H9 (cell line): Measurements from ENCODE around the gene BNC1. TPM values are rescaled to one million over a fixed set of nuclear protein-coding genes. Genes with fewer than 3 reads are reported as not detected.
"Not testable (repeated sequence)": the region's sequence is repeated elsewhere in the genome, so short reads cannot be mapped to it uniquely, and the experiment has no call there.

ENCODE experiments used
- DNase-seq: peaks from one replicate; pipeline ENCODE4 v3.0.0-alpha.2; 2017
- H2AFZ ChIP-seq: one replicate; pipeline ENCODE4 v1.6.1; 2013; ENCODE audit warnings: mild to moderate bottlenecking, low read length, control low read depth, moderate library complexity
- H2AK5ac ChIP-seq: 2 replicates; pipeline ENCODE4 v1.6.1; 2013; ENCODE audit warnings: low read length, control low read depth, mixed read lengths; ENCODE audit not compliant: insufficient read length
- H2BK120ac ChIP-seq: one replicate; pipeline ENCODE4 v1.6.1; 2013; ENCODE audit warnings: low read depth, mild to moderate bottlenecking, low read length, control low read depth, inconsistent platforms; ENCODE audit not compliant: poor library complexity, severe bottlenecking
- H2BK12ac ChIP-seq: 2 replicates; pipeline ENCODE4 v1.6.1; 2013; ENCODE audit warnings: low read length, control low read depth, mixed read lengths, low read depth; ENCODE audit not compliant: insufficient read length
- H2BK15ac ChIP-seq: 2 replicates; pipeline ENCODE4 v1.6.1; 2013; ENCODE audit warnings: low read depth, low read length, control low read depth
- H2BK20ac ChIP-seq: one replicate; pipeline ENCODE4 v1.6.1; 2013; ENCODE audit warnings: low read depth, mild to moderate bottlenecking, low read length, control low read depth, inconsistent platforms; ENCODE audit not compliant: poor library complexity, severe bottlenecking
- H2BK5ac ChIP-seq: 2 replicates; pipeline ENCODE4 v1.6.1; 2013; ENCODE audit warnings: low read length, control low read depth, mixed read lengths; ENCODE audit not compliant: insufficient read length
- H3K14ac ChIP-seq: 2 replicates; pipeline ENCODE4 v1.6.1; 2013; ENCODE audit warnings: low read length, control low read depth; ENCODE audit not compliant: insufficient read depth
- H3K18ac ChIP-seq: 2 replicates; pipeline ENCODE4 v1.6.1; 2013; ENCODE audit warnings: low read depth, mild to moderate bottlenecking, mixed read lengths, low read length, control low read depth; ENCODE audit not compliant: insufficient read length
- H3K23ac ChIP-seq: 2 replicates; pipeline ENCODE4 v1.6.1; 2013; ENCODE audit warnings: low read length, control low read depth, mixed read lengths, low read depth; ENCODE audit not compliant: insufficient read length
- H3K23me2 ChIP-seq: 2 replicates; pipeline ENCODE4 v1.6.1; 2013; ENCODE audit warnings: low read depth, mild to moderate bottlenecking, mixed read lengths, low read length, control low read depth; ENCODE audit not compliant: insufficient read length, poor library complexity, severe bottlenecking
- H3K27ac ChIP-seq: 2 replicates; pipeline ENCODE4 v1.5.1; 2013; ENCODE audit warnings: low read length, control low read depth, mixed read lengths, low read depth; ENCODE audit not compliant: insufficient read length
- H3K27me3 ChIP-seq: 2 replicates; pipeline ENCODE4 v1.6.1; 2013; ENCODE audit warnings: low read length, control low read depth, inconsistent platforms; ENCODE audit not compliant: insufficient read depth
- H3K4ac ChIP-seq: 2 replicates; pipeline ENCODE4 v1.6.1; 2013; ENCODE audit warnings: low read depth, mild to moderate bottlenecking, control low read depth, inconsistent platforms, low read length, moderate library complexity
- H3K4me1 ChIP-seq: 2 replicates; pipeline ENCODE4 v1.6.1; 2013; ENCODE audit warnings: low read length, control low read depth, inconsistent platforms; ENCODE audit not compliant: insufficient read depth
- H3K4me2 ChIP-seq: 2 replicates; pipeline ENCODE4 v1.6.1; 2013; ENCODE audit warnings: low read length, control low read depth, mixed read lengths; ENCODE audit not compliant: insufficient read length, insufficient read depth
- H3K56ac ChIP-seq: 2 replicates; pipeline ENCODE4 v1.6.1; 2013; ENCODE audit warnings: low read depth, mild to moderate bottlenecking, mixed read lengths, low read length, control low read depth; ENCODE audit not compliant: insufficient read length
- H3K79me1 ChIP-seq: 2 replicates; pipeline ENCODE4 v1.6.1; 2013; ENCODE audit warnings: low read depth, mild to moderate bottlenecking, moderate library complexity, low read length, control low read depth, inconsistent platforms; ENCODE audit not compliant: insufficient read depth, poor library complexity, severe bottlenecking
- H3K79me2 ChIP-seq: 2 replicates; pipeline ENCODE4 v1.6.1; 2013; ENCODE audit warnings: low read length, control low read depth, inconsistent platforms; ENCODE audit not compliant: insufficient read depth
- H3K9ac ChIP-seq: 2 replicates; pipeline ENCODE4 v1.6.1; 2013; ENCODE audit warnings: low read length, control low read depth, mixed read lengths; ENCODE audit not compliant: insufficient read length; ENCODE audit errors: extremely low read depth
- H3K9me3 ChIP-seq: one replicate; pipeline ENCODE4 v1.6.1; 2013; ENCODE audit warnings: low read depth, low read length, inconsistent platforms; ENCODE audit not compliant: control insufficient read depth
- H3T11ph ChIP-seq: one replicate; pipeline ENCODE4 v1.6.1; 2013; ENCODE audit warnings: mild to moderate bottlenecking, low read length, control low read depth, inconsistent platforms
- H4K20me1 ChIP-seq: one replicate; pipeline ENCODE4 v1.6.1; 2013; ENCODE audit not compliant: control insufficient read depth, insufficient read length, insufficient read depth
- H4K5ac ChIP-seq: 2 replicates; pipeline ENCODE4 v1.6.1; 2013; ENCODE audit warnings: low read depth, mild to moderate bottlenecking, mixed read lengths, low read length, control low read depth; ENCODE audit not compliant: insufficient read length
- H4K8ac ChIP-seq: replicated peaks from 2 replicates; pipeline ENCODE4 v1.6.1; 2013; ENCODE audit warnings: low read length, control low read depth, mixed read lengths, low read depth; ENCODE audit not compliant: insufficient read length
- H4K91ac ChIP-seq: 2 replicates; pipeline ENCODE4 v1.6.1; 2013; ENCODE audit warnings: low read depth, mild to moderate bottlenecking, moderate library complexity, mixed read lengths, low read length, control low read depth; ENCODE audit not compliant: insufficient read length
- H3K27ac Mint-ChIP-seq, 3 experiments: 2 replicates in 2 of 3; 3 replicates in 1 of 3; pipeline ENCODE4 v1.8.0; 2020 to 2021; ENCODE audit warnings: mixed read lengths in 3 of 3, mild to moderate bottlenecking in 1 of 3, moderate library complexity in 1 of 3
- H3K27me3 Mint-ChIP-seq: 2 replicates; pipeline ENCODE4 v1.8.0; 2021; ENCODE audit warnings: low read depth, mild to moderate bottlenecking, moderate library complexity, mixed read lengths
- H3K36me3 Mint-ChIP-seq, 3 experiments: 2 replicates in 2 of 3; 3 replicates in 1 of 3; pipeline ENCODE4 v1.8.0; 2020 to 2021; ENCODE audit warnings: low read depth in 3 of 3, mixed read lengths in 3 of 3; ENCODE audit not compliant: insufficient read depth in 1 of 3
- H3K4me1 Mint-ChIP-seq, 2 experiments: 2 replicates each; pipeline ENCODE4 v1.8.0; 2020; ENCODE audit warnings: mixed read lengths in 2 of 2
- H3K4me3 Mint-ChIP-seq, 2 experiments: 2 replicates in 1 of 2; 3 replicates in 1 of 2; pipeline ENCODE4 v1.8.0; 2020 to 2021; ENCODE audit warnings: mild to moderate bottlenecking in 2 of 2, mixed read lengths in 2 of 2, moderate library complexity in 1 of 2
- H3K9me3 Mint-ChIP-seq, 2 experiments: 2 replicates in 1 of 2; 3 replicates in 1 of 2; pipeline ENCODE4 v1.8.0; 2020; ENCODE audit warnings: mild to moderate bottlenecking in 2 of 2, mixed read lengths in 2 of 2, moderate library complexity in 1 of 2
- WGBS: extraction: QIAGEN DNeasy Blood & Tissue Kit; methylation state at CpG from one replicate; pipeline ENCODE4 v1.1.7; 2013; ENCODE audit warnings: missing lambda C conversion rate, low lambda C conversion rate, mixed read lengths; ENCODE audit not compliant: insufficient read length; ENCODE audit errors: extremely low coverage; 5-methylcytosine and 5-hydroxymethylcytosine counted together
- total RNA-seq: library from RNA; stranded (reverse); gene quantifications from 2 replicates; pipeline ENCODE4 v1.2.1, GENCODE V29; 2021
- TF ChIP-seq, protein P1 (sequence below): fragments of 200-600 bp; sonication (generic); conservative IDR thresholded peaks from 3 replicates; pipeline ENCODE4 v1.8.0; 2021; ENCODE audit warnings: antibody characterized with exemption, mild to moderate bottlenecking

BNC1 gene
- total RNA-seq, 1 experiment from 2014 or later = not detected

DNA sequence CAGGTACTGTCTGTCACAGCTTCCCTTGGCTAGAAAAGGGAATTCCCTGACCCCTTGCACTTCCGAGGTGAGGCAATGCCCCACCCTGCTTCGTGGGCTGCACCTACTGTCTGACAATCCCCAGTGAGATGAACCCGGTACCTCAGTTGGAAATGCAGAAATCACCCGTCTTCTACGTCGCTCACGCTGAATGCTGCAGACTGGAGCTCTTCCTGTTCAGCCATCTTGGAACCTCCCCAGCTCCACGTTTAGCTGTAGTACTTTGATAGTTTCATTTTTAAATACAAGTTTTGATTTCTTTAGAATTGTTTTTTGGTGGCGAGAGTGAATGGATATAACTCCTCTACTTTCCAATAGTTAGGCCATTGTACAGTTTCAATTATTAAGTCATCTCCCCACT, 59.0 kb downstream of the BNC1 start:
- no peak overlapping the region for H2BK120ac ChIP-seq
- H4K8ac ChIP-seq = no peak overlapping the region
- H3K4me2 ChIP-seq = no peak overlapping the region
- no peak overlapping the region for H2BK20ac ChIP-seq
- H3T11ph ChIP-seq = no peak overlapping the region
- H3K79me1 ChIP-seq = no peaks in the 10 kb centered on the region
- H2AFZ ChIP-seq = no peak overlapping the region
- peaks cover 33 to 46% of the 10 kb centered on the region in 2 experiments for H3K9me3 Mint-ChIP-seq
- peaks cover 16% of the 10 kb centered on the region for H3K27me3 Mint-ChIP-seq
- H3K27ac Mint-ChIP-seq = no peak overlapping the region
- H2BK5ac ChIP-seq = no peak overlapping the region
- no peaks in the 10 kb centered on the region for H3K27me3 ChIP-seq
- H4K20me1 ChIP-seq = no peaks in the 10 kb centered on the region
- H3K23me2 ChIP-seq = no peaks in the 10 kb centered on the region
- no peak overlapping the region for H3K4me3 Mint-ChIP-seq
- TF ChIP-seq, protein P1, sequence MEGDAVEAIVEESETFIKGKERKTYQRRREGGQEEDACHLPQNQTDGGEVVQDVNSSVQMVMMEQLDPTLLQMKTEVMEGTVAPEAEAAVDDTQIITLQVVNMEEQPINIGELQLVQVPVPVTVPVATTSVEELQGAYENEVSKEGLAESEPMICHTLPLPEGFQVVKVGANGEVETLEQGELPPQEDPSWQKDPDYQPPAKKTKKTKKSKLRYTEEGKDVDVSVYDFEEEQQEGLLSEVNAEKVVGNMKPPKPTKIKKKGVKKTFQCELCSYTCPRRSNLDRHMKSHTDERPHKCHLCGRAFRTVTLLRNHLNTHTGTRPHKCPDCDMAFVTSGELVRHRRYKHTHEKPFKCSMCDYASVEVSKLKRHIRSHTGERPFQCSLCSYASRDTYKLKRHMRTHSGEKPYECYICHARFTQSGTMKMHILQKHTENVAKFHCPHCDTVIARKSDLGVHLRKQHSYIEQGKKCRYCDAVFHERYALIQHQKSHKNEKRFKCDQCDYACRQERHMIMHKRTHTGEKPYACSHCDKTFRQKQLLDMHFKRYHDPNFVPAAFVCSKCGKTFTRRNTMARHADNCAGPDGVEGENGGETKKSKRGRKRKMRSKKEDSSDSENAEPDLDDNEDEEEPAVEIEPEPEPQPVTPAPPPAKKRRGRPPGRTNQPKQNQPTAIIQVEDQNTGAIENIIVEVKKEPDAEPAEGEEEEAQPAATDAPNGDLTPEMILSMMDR = no peak
- no peak overlapping the region for H3K4ac ChIP-seq
- no peak overlapping the region for H3K27ac ChIP-seq
- H3K9ac ChIP-seq = no peak overlapping the region
- no peak for DNase-seq
- no CpG with 5 or more reads among the region's 9 CpGs for WGBS
- no peak overlapping the region for H4K91ac ChIP-seq
- H3K4me1 ChIP-seq = no peaks in the 10 kb centered on the region
- no peaks in the 10 kb centered on the region for H3K4me1 Mint-ChIP-seq
- H2AK5ac ChIP-seq = no peak overlapping the region
- peaks cover 8 to 20% (median 9%) of the 10 kb centered on the region in 3 experiments for H3K36me3 Mint-ChIP-seq
- no peak overlapping the region for H3K18ac ChIP-seq
- H3K79me2 ChIP-seq = no peaks in the 10 kb centered on the region
- H3K14ac ChIP-seq = no peak overlapping the region
- no peak overlapping the region for H2BK15ac ChIP-seq
- no peaks in the 10 kb centered on the region for H3K9me3 ChIP-seq
- no peak overlapping the region for H4K5ac ChIP-seq
- H2BK12ac ChIP-seq = no peak overlapping the region
- no peak overlapping the region for H3K23ac ChIP-seq
- no peak overlapping the region for H3K56ac ChIP-seq

DNA sequence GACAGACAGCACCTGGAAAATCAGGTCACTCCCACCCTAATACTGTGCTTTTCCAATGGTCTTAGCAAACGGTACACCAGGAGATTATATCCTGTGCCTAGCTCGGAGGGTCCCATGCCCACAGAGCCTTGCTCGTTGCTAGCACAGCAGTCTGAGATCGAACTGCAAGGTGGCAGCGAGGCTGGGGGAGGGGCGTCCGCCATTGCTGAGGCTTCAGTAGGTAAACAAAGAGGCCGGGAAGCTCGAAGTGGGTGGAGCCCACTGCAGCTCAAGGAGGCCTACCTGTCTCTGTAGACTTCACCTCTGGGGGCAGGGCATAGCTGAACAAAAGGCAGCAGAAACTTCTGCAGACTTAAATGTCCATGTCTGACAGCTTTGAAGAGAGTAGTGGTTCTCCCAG, 62.7 kb downstream of the BNC1 start:
- no CpG with 5 or more reads among the region's 9 CpGs for WGBS
- not testable (repeated sequence) for H3K4ac ChIP-seq

More for the DNA sequence above, 62.7 kb downstream of the BNC1 start:
- not testable (repeated sequence) for H3K27ac Mint-ChIP-seq, H3K9me3 ChIP-seq, H2AK5ac ChIP-seq, H3K79me1 ChIP-seq, H3K9ac ChIP-seq, H2BK120ac ChIP-seq, H3K4me2 ChIP-seq, H3T11ph ChIP-seq, H3K27me3 ChIP-seq, H3K14ac ChIP-seq, DNase-seq, H3K23ac ChIP-seq, H3K79me2 ChIP-seq, H2BK12ac ChIP-seq, H2BK5ac ChIP-seq, H4K20me1 ChIP-seq, H3K4me1 Mint-ChIP-seq, H3K23me2 ChIP-seq, H2AFZ ChIP-seq, H4K91ac ChIP-seq, H3K4me3 Mint-ChIP-seq, H3K18ac ChIP-seq, H4K8ac ChIP-seq, H4K5ac ChIP-seq, H3K4me1 ChIP-seq, H3K27ac ChIP-seq, H3K56ac ChIP-seq, H2BK20ac ChIP-seq, H2BK15ac ChIP-seq
- Mint-ChIP-seq H3K36me3 (peaks cover 8 to 30% (median 9%) of the 10 kb centered on the region in 3 experiments), H3K27me3 (peaks cover 16% of the 10 kb centered on the region), H3K9me3 (peaks cover 42 to 58% of the 10 kb centered on the region in 2 experiments)
